Subcutaneous preadipocyte (primary cell): ENCODE data around the gene OR2AT4. TPM values are rescaled to one million over a fixed set of nuclear protein-coding genes. Genes with fewer than 3 reads are reported as not detected.

ENCODE experiments used
- total RNA-seq: library from RNA; depleted of rRNA; stranded (reverse); fragments of >200 nt; gene quantifications from 2 replicates; pipeline ENCODE4 v1.2.3, GENCODE V29; 2012

Gene OR2AT4
- not detected in 2 replicates for total RNA-seq

GRCh38 chr11:75096456-75097172 lies at the start of gene OR2AT4:
Gene OR2AT4, minus strand, starts transcription at chr11:75096876.

Other genes starting within 250 kb of the OR2AT4 start
- gene XRRA1, start 147.8 kb downstream of the OR2AT4 start, total RNA-seq = 7.0 and 23.3 TPM in 2 replicates
- 31.6 and 38.9 TPM in 2 replicates for gene SPCS2, start 147.6 kb downstream of the OR2AT4 start, total RNA-seq
- 5.9 and 8.8 TPM in 2 replicates for gene NEU3, start 107.9 kb downstream of the OR2AT4 start, total RNA-seq
- gene SLCO2B1, start 54.2 kb upstream of the OR2AT4 start, total RNA-seq = 0.59 TPM in 1 of 2 replicates, not detected in the other
- under 0.01 TPM in 1 of 2 replicates, not detected in the other for gene TPBGL, start 143.9 kb upstream of the OR2AT4 start, total RNA-seq